SK-N-SH treated with all-trans-retinoic acid at 6 μM for 48 hours (cell line): ENCODE data around the gene IQCH.

Source experiments
- ATAC-seq: fragments of 200-7000 bp; cut with Tn5 transposase; 3 replicates; pipeline ENCODE4 v1.9.1; 2020; ENCODE audit warnings: mild to moderate bottlenecking, moderate library complexity
- ARNTL ChIP-seq: fragments of 450-650 bp; formaldehyde crosslinking; IDR thresholded peaks from 2 replicates; pipeline ENCODE4 v1.5.0; 2020; ENCODE audit warnings: low read depth, mild to moderate bottlenecking, moderate library complexity, borderline replicate concordance
- CSDC2 ChIP-seq: fragments of 250-450 bp; sonication (Bioruptor Pico); IDR thresholded peaks from 2 replicates; pipeline ENCODE4 v1.5.0; 2020; ENCODE audit warnings: mild to moderate bottlenecking, moderate library complexity
- ESRRG ChIP-seq: fragments of 250-450 bp; sonication (Bioruptor Pico); IDR thresholded peaks from 2 replicates; pipeline ENCODE4 v1.6.1; 2021; ENCODE audit warnings: mild to moderate bottlenecking
- GLIS3 ChIP-seq: fragments of 250-450 bp; sonication (Bioruptor Pico); IDR thresholded peaks from 2 replicates; pipeline ENCODE4 v1.5.0; 2020; ENCODE audit warnings: mild to moderate bottlenecking, moderate library complexity
- ISL1 ChIP-seq: fragments of 250-450 bp; sonication (Bioruptor Pico); IDR thresholded peaks from 2 replicates; pipeline ENCODE4 v2.1.2; 2022; ENCODE audit warnings: mild to moderate bottlenecking, moderate library complexity
- OSR1 ChIP-seq: fragments of 250-450 bp; sonication (Bioruptor Pico); IDR thresholded peaks from 2 replicates; pipeline ENCODE4 v1.8.0; 2022; ENCODE audit warnings: moderate library complexity, mild to moderate bottlenecking, inconsistent platforms
- PATZ1 ChIP-seq: fragments of 250-450 bp; sonication (Bioruptor Pico); IDR thresholded peaks from 2 replicates; pipeline ENCODE4 v1.8.0; 2020; ENCODE audit warnings: mild to moderate bottlenecking, moderate library complexity, borderline replicate concordance
- POU6F1 ChIP-seq: fragments of 250-450 bp; sonication (Bioruptor Pico); IDR thresholded peaks from 2 replicates; pipeline ENCODE4 v1.8.0; 2021; ENCODE audit warnings: low read depth, mild to moderate bottlenecking, moderate library complexity, borderline replicate concordance
- PPARA ChIP-seq: fragments of 250-450 bp; sonication (Bioruptor Pico); IDR thresholded peaks from 2 replicates; pipeline ENCODE4 v1.5.0; 2020; ENCODE audit warnings: mild to moderate bottlenecking, borderline replicate concordance
- RARB ChIP-seq: fragments of 250-450 bp; sonication (Bioruptor Pico); IDR thresholded peaks from 2 replicates; pipeline ENCODE4 v1.8.0; 2021; ENCODE audit warnings: mild to moderate bottlenecking, moderate library complexity
- SNAI2 ChIP-seq: fragments of 250-450 bp; sonication (Bioruptor Pico); IDR thresholded peaks from 2 replicates; pipeline ENCODE4 v1.5.0; 2020; ENCODE audit warnings: mild to moderate bottlenecking, moderate library complexity
- TCF4 ChIP-seq: fragments of 250-450 bp; sonication (Bioruptor Pico); IDR thresholded peaks from 2 replicates; pipeline ENCODE4 v1.8.0; 2021; ENCODE audit warnings: mild to moderate bottlenecking, moderate library complexity, borderline replicate concordance
- TOX ChIP-seq: fragments of 250-450 bp; sonication (Bioruptor Pico); IDR thresholded peaks from 2 replicates; pipeline ENCODE4 v1.8.0; 2021; ENCODE audit warnings: mild to moderate bottlenecking, moderate library complexity, borderline replicate concordance
- ZC3H10 ChIP-seq: fragments of 250-450 bp; sonication (Bioruptor Pico); IDR thresholded peaks from 2 replicates; pipeline ENCODE4 v1.5.1; 2021; ENCODE audit warnings: mild to moderate bottlenecking, moderate library complexity
- ZFP3 ChIP-seq: fragments of 250-450 bp; sonication (Bioruptor Pico); IDR thresholded peaks from 2 replicates; pipeline ENCODE4 v1.5.0; 2020; ENCODE audit warnings: mild to moderate bottlenecking, moderate library complexity
- ZFP30 ChIP-seq: fragments of 450-650 bp; formaldehyde crosslinking; IDR thresholded peaks from 2 replicates; pipeline ENCODE4 v1.5.0; 2022; ENCODE audit warnings: mild to moderate bottlenecking, moderate library complexity
- ZNF565 ChIP-seq: fragments of 450-650 bp; formaldehyde crosslinking; conservative IDR thresholded peaks from 2 replicates; pipeline ENCODE4 v1.5.0; 2020; ENCODE audit warnings: low read depth, mild to moderate bottlenecking, moderate library complexity
- ZNF70 ChIP-seq: fragments of 450-650 bp; formaldehyde crosslinking; IDR thresholded peaks from 2 replicates; pipeline ENCODE4 v1.5.0; 2020; ENCODE audit warnings: mild to moderate bottlenecking, moderate library complexity
- ZNF8 ChIP-seq: fragments of 450-650 bp; formaldehyde crosslinking; IDR thresholded peaks from 2 replicates; pipeline ENCODE4 v1.5.0; 2020; ENCODE audit warnings: mild to moderate bottlenecking, moderate library complexity
- TF ChIP-seq, protein P1 (sequence below): fragments of 250-450 bp; sonication (Bioruptor Pico); IDR thresholded peaks from 2 replicates; pipeline ENCODE4 v1.5.1; 2020; ENCODE audit warnings: low read depth, mild to moderate bottlenecking, moderate library complexity
- TF ChIP-seq, protein P2 (sequence below): fragments of 250-450 bp; sonication (Bioruptor Pico); IDR thresholded peaks from 2 replicates; pipeline ENCODE4 v1.5.0; 2020; ENCODE audit warnings: mild to moderate bottlenecking, moderate library complexity
- TF ChIP-seq, protein P3 (sequence below): fragments of 250-450 bp; sonication (Bioruptor Pico); IDR thresholded peaks from 2 replicates; pipeline ENCODE4 v1.5.1; 2021; ENCODE audit warnings: mild to moderate bottlenecking, moderate library complexity

Gene IQCH

DNA sequence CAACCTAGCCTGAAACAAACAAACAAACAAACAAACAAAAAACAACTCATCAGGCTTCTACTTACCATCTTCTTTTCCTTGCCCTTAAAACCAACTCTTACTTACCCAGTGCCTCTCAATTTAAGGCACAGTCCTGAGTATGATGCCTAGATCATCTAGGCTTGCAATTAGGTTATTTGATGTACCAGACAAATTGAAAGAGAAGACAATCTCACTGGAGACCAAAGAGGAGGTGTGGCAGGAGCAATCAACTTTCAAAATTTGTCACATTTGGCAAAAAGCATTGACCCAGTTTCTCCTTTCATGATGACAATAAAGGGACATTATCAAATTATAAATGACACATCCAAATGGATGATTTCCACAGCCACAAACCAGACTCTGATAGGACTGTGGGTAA lies 36.2 kb upstream of the IQCH start (continued):
- TF ChIP-seq, protein P1, sequence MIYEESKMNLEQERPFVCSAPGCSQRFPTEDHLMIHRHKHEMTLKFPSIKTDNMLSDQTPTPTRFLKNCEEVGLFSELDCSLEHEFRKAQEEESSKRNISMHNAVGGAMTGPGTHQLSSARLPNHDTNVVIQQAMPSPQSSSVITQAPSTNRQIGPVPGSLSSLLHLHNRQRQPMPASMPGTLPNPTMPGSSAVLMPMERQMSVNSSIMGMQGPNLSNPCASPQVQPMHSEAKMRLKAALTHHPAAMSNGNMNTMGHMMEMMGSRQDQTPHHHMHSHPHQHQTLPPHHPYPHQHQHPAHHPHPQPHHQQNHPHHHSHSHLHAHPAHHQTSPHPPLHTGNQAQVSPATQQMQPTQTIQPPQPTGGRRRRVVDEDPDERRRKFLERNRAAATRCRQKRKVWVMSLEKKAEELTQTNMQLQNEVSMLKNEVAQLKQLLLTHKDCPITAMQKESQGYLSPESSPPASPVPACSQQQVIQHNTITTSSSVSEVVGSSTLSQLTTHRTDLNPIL (CRISPR knock-in tag), result no peak
- TF ChIP-seq ESRRG (CRISPR knock-in tag), result no peak

DNA sequence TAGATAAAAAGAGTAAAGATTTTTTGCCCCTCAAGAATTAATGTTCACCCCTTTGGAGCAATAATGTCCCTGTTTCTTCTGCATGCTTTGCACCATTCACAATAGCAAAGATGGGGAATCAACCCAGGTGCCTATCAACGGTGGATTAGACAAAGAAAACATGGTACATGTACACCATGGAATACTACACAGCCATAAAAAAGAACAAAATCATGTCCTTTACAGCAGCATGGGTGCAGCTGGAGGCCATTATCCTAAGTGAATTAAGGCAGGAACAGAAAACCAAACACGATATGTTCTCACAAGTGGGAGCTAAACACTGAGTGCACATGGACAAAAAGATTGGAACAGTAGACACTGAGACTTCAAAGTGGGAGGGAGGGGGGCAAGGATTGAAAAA lies 35.3 kb upstream of the IQCH start:
- no peak for TF ChIP-seq TOX (CRISPR knock-in tag)
- no peak for TF ChIP-seq PATZ1 (CRISPR knock-in tag)
- TF ChIP-seq ZNF70 (CRISPR knock-in tag), result no peak
- TF ChIP-seq ZC3H10, result no peak
- TF ChIP-seq PPARA (CRISPR knock-in tag), result no peak
- no peak for ATAC-seq

DNA sequence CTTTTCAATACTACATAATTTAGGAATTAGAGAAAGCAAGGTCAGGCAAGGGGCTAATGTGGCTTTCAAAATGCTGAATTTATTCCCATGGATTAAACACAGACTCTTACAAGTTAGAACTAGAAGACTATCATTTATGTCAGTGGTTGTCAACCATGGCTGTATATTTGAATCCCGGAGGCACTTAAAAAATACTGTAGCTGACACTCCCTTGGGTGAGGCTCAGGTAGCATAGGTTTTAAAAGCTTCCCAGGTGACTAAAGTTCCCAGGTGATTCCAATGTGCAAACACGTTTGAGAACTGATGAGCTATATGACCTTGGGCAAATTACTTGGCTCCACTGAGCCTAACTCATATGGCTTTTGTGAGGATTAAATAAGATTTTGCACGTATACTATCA lies 29.7 kb upstream of the IQCH start:
- no peak for ATAC-seq
- no peak for TF ChIP-seq CSDC2 (CRISPR knock-in tag)
- TF ChIP-seq ZNF565, result no peak
- no peak for TF ChIP-seq GLIS3
- no peak for TF ChIP-seq ESRRG (CRISPR knock-in tag)
- TF ChIP-seq, protein P2, sequence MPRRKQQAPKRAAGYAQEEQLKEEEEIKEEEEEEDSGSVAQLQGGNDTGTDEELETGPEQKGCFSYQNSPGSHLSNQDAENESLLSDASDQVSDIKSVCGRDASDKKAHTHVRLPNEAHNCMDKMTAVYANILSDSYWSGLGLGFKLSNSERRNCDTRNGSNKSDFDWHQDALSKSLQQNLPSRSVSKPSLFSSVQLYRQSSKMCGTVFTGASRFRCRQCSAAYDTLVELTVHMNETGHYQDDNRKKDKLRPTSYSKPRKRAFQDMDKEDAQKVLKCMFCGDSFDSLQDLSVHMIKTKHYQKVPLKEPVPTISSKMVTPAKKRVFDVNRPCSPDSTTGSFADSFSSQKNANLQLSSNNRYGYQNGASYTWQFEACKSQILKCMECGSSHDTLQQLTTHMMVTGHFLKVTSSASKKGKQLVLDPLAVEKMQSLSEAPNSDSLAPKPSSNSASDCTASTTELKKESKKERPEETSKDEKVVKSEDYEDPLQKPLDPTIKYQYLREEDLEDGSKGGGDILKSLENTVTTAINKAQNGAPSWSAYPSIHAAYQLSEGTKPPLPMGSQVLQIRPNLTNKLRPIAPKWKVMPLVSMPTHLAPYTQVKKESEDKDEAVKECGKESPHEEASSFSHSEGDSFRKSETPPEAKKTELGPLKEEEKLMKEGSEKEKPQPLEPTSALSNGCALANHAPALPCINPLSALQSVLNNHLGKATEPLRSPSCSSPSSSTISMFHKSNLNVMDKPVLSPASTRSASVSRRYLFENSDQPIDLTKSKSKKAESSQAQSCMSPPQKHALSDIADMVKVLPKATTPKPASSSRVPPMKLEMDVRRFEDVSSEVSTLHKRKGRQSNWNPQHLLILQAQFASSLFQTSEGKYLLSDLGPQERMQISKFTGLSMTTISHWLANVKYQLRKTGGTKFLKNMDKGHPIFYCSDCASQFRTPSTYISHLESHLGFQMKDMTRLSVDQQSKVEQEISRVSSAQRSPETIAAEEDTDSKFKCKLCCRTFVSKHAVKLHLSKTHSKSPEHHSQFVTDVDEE (CRISPR knock-in tag), result no peak
- no peak for TF ChIP-seq ZFP30 (CRISPR knock-in tag)
- no peak for TF ChIP-seq ZNF70 (CRISPR knock-in tag)
- no peak for TF ChIP-seq OSR1
- no peak for TF ChIP-seq ISL1
- TF ChIP-seq, protein P3, sequence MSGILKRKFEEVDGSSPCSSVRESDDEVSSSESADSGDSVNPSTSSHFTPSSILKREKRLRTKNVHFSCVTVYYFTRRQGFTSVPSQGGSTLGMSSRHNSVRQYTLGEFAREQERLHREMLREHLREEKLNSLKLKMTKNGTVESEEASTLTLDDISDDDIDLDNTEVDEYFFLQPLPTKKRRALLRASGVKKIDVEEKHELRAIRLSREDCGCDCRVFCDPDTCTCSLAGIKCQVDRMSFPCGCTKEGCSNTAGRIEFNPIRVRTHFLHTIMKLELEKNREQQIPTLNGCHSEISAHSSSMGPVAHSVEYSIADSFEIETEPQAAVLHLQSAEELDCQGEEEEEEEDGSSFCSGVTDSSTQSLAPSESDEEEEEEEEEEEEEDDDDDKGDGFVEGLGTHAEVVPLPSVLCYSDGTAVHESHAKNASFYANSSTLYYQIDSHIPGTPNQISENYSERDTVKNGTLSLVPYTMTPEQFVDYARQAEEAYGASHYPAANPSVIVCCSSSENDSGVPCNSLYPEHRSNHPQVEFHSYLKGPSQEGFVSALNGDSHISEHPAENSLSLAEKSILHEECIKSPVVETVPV, result no peak
- no peak for TF ChIP-seq POU6F1
- no peak for TF ChIP-seq ZC3H10
- TF ChIP-seq ARNTL (CRISPR knock-in tag), result no peak
- no peak for TF ChIP-seq ZNF8

DNA sequence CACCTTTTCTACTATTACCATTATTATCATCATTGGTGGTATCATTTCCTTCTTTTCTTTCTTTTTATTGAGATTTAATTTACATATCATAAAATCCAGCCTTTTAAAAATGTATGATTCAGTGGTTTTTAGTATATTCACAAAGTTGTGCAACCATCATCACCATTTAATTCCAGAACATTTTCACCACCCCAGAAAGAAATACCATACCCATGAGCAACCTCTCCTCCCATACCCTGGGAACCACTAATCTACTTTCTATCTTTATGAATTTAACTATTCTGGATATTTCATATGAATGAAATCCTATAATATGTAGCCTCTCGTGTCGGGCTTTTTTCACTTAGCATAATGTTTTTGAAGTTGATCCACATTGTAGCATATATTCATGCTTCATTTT lies 29.2 kb upstream of the IQCH start:
- no peak for ATAC-seq
- TF ChIP-seq ZFP3 (CRISPR knock-in tag) (no peak), PATZ1 (CRISPR knock-in tag) (no peak), TCF4 (CRISPR knock-in tag) (no peak), ESRRG (CRISPR knock-in tag) (no peak), SNAI2 (CRISPR knock-in tag) (no peak), ISL1 (no peak), POU6F1 (no peak), OSR1 (no peak), PPARA (CRISPR knock-in tag) (no peak), RARB (CRISPR knock-in tag) (no peak)
- TF ChIP-seq, protein P2 (CRISPR knock-in tag), result no peak
